ENCODE data around the gene BOC.

- no peak for TF ChIP-seq CREB1 (IDR thresholded peaks at IDR 0.05)
- TF ChIP-seq GABPA (IDR thresholded peaks at IDR 0.05; ENCODE audit: borderline replicate concordance, insufficient read depth, low read length): no peak
- no peak for TF ChIP-seq CBX5 (IDR thresholded peaks at IDR 0.05; ENCODE audit: low read depth, low read length)
- no peak for TF ChIP-seq RAD21 (IDR thresholded peaks at IDR 0.05 in 1 of 2, conservative IDR thresholded peaks at IDR 0.05 in 1 of 2; ENCODE audit: low read depth in 2 of 2, low read length in 2 of 2)
- no peak for TF ChIP-seq CTCF (IDR thresholded peaks at IDR 0.05; ENCODE audit: control extremely low read depth in 1 of 3, insufficient read depth in 1 of 3, low read depth in 1 of 3, low read length in 3 of 3)
- TF ChIP-seq POLR2A (IDR thresholded peaks at IDR 0.05; ENCODE audit: control extremely low read depth in 1 of 2, low read depth in 2 of 2, low read length in 2 of 2): no peak
- TF ChIP-seq CHD1 (IDR thresholded peaks at IDR 0.05; ENCODE audit: low read depth, low read length): no peak
- TF ChIP-seq JUN (IDR thresholded peaks at IDR 0.05; ENCODE audit: low read depth, low read length): no peak
- no peak for TF ChIP-seq EP300 (IDR thresholded peaks at IDR 0.05; ENCODE audit: borderline replicate concordance in 1 of 2, low read depth in 2 of 2, low read length in 2 of 2)
- no peak for TF ChIP-seq JUND (IDR thresholded peaks at IDR 0.05; ENCODE audit: low read length)
- no peak for TF ChIP-seq TAF1 (IDR thresholded peaks at IDR 0.05; ENCODE audit: low read depth, low read length)
- TF ChIP-seq SRF (IDR thresholded peaks at IDR 0.05; ENCODE audit: low read depth, low read length): no peak
- TF ChIP-seq ATF3 (IDR thresholded peaks at IDR 0.05; ENCODE audit: insufficient read depth, low read depth, low read length): no peak
- no peak for TF ChIP-seq E2F6 (IDR thresholded peaks at IDR 0.05)
These were observed 39.2 kb downstream of the BOC start for GRCh38 chr3:113250566-113250965.
